A204.1 (cell line): ENCODE data around the gene FXYD5.

Experiments
- FAIRE-seq: peaks from 2 replicates; lab custom pipeline; 2012; peaks lifted over from hg19 to GRCh38; lab: Jason Lieb, UNC

The FXYD5 gene

DNA sequence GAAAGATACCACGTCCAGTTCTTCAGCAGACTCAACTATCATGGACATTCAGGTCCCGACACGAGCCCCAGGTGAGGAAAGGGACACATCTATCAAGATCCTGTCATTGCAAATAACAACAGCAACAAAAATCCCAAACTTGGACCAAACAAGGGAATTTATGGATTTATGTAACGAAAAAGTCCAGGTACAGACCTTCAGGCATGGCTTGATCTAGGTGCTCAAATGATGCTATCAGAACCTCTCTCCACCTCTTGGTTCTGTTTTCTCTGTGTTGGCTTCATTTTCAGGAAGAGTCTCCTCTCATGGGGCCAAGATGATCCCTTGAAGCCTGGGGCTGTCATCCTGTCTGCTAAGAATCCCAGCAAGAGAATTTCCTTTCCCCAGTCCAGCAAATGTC lies 2.9 kb downstream of the FXYD5 start:
- FAIRE-seq: no peak

- FAIRE-seq: no peak
These were observed 5.1 kb downstream of the FXYD5 start for GRCh38 chr19:35159606-35160005.

DNA sequence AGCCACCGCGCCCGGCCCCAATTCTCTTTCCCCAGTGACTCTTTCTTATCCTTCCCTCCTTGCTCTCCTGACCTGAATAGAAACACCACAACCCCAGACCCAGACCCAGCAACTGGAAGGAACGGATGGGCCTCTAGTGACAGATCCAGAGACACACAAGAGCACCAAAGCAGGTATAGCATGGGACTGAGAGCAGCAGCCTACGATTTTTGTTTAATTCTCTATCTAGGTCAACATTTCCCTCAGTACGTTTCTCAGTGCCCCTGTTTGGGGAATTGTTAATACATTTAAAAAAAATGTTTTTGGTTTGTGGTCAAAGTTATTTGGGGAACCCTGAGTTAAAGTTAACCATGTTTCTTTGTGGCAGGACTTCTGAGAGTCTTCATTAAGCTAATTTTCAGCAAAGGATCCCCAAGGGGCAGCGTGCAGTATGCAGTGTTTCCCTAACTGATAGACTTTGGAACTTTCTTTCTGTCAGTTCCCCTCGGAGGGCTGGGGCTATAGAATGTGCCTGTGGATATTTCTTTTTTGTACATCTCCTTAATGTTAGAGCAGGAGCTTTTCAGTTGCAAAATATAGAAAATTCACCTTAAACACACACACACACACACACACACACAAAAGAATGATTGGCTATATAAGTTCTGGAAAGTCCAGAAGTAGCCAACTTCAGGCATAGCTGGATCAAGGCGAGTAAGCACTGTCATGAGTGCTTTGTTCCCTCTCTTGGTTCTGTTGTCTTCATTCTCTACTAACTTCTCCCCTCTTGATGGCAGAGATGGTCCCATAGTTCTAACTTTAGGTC lies 6.3 kb downstream of the FXYD5 start:
- FAIRE-seq: no peak

- FAIRE-seq: no peak
These were observed 6.9 kb downstream of the FXYD5 start for GRCh38 chr19:35161434-35161743.

DNA sequence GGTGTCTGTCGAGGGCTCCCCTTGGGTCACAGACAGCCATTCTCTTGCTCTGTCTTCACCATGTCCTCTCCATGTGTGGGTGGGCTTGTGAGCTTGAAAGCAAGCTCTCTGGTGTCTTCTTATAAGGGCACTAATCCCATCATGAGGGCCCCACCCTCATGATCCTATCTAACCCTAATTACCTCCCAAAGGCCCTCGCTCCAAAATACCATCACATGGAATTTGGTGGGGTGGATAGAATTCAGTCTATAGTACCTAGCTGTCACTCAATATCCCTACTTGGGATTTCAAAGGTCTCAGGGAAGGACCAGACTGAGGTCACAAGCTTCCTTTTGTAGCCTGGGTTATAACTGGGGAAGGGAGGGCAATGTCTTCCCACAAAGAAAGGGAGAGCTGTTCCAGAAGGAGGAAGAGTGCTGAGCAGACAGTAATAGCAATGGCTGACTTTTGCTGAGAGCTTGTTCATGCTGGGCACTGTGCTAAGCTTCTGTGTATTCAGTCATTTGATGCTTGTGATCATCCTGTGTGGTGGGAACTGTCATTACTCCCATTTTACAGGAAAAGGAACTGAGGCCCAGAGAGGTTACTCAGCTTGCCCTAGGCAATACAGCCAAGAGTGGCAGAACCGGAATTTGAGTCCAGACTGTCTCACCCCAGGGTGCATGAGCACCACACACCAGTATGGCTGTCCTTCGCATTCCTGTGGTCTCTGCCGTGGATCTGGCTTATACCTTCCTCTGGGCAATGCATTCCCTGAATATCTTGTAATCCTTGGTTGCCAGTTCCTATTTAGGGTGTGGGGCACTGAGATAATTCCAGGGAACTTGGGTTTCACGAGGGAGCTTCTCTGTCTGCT lies 8.2 kb downstream of the FXYD5 start:
- FAIRE-seq: no peak

GRCh38 chr19:35164418-35164817 lies 9.9 kb downstream of the FXYD5 start:
- FAIRE-seq: no peak

GRCh38 chr19:35165200-35166058 lies 10.9 kb downstream of the FXYD5 start:
- no peak for FAIRE-seq

DNA sequence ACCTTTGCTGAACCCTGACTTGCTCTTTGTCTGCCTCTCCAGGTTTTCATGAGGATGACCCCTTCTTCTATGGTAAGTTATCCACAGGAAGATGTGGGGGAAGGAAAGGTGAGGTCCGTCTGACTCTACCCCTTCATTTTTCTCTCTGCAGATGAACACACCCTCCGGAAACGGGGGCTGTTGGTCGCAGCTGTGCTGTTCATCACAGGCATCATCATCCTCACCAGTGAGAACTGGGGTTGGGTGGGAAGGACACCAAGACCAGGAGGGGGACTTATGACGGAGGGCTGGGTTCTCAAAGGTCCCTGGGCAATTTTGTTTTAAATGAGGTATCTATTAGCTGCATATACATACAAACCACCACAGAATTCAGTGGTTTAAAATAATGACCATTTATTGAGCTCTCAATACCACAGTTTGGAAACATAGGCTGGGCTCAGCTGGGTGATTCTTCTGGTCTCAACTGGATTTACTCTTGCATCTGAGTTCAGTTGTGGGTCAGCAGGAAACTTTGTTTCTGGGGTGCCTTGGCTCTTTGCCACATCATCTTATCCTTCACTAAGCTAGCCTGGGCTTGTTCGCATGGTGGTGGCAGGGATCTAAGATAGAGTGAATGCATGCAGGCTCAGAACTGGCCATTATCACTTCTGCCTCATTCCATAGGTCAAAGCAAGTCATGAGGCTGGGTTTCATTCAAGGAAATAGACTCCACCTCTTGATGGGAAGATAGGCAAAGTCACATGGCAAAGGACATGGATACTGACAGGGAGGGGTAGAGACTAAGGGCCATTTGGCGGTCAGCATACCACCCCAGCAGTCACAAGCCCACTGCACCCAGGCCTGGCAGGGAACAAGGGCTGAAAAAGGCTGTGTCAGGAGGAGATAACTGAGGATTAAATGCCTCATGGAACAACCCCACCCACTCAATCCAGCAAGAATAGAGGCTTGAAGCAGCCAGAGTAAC lies 11.8 kb downstream of the FXYD5 start:
- FAIRE-seq: no peak

- FAIRE-seq: no peak
These were observed 12.9 kb downstream of the FXYD5 start for GRCh38 chr19:35167251-35168119.

- FAIRE-seq: no peak
These were observed 13.7 kb downstream of the FXYD5 start for GRCh38 chr19:35168196-35168595.

- no peak for FAIRE-seq
These were observed 14.9 kb downstream of the FXYD5 start for GRCh38 chr19:35169221-35169995.

GRCh38 chr19:35170359-35171061 lies 16.0 kb downstream of the FXYD5 start:
- FAIRE-seq: no peak

DNA sequence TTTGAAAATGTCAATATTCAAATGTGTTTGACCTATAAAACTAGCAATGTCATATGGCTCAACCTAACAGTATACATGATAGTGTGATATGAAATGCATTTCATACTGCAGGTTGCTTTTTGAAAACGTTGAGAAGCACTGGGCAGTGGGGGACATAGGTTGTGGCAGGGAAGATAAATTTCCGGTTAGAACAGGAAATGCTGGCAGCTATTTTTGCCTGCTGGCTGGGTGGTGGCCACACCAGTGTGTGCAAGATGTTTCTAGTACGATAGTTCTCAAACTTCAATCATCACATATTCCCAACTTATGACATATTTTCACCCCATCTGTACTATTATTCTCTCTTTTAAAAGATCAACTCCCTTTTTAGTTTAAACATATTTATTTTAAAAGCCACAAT lies 17.2 kb downstream of the FXYD5 start:
- FAIRE-seq: no peak

- FAIRE-seq: no peak
These were observed 19.7 kb downstream of the FXYD5 start for GRCh38 chr19:35174226-35174625.

DNA sequence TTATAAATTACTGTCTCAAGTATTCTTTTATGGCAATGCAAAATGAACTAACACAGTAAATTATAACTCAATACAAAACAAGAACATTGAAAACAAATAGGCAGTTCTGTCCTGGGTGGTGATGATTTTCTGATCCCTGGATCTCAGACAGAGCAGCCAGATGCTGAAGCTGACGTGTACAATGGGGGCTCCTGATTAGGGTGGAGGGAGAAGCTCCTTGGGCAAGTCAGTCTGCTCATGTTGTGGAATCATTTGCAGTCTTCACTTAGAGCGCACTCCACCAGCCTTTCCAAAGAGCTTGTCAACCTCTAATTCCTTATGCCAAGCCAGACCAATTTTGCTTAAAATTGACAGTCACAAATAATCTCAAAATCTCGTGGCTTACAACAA lies 21.6 kb downstream of the FXYD5 start:
- no peak for FAIRE-seq

DNA sequence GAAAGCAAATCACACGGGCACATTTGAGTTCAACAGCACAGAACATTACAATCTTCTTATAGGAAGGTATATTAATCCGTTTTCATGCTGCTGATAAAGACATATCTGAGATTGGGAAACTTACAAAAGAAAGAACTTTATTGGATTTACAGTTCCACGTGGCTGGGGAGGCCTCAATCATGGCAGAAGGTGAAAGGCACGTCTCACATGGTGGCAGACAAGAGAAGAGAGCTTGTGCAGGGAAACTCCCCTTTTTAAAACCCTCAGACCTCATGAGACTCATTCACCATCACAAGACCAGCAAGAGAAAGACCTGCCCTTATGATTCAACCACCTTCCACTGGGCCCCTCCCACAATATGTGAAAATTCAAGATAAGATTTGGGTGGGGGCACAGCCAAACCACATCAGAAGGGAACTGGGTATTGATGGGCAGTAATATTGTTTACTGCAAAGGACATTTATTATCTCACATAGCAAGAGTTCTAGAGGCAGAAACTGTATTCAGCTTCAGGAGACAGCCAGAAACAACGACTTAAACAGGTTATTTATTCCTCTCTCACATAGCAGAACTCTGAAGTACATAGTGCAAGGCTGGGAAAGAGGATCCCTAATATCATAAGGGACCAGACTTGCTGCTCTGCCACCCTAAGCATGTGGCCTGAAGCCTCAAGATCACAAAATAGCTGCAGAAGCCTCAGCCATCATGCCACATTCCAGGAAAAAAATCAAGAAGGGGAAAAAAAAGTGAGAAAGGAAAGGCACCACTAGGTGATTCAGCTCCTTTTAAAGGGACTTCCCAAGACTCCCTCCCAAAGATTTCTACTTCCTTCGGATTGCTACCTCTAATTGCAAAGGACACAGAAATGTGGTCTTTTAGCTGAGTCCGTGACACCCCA lies 23.1 kb downstream of the FXYD5 start:
- FAIRE-seq: no peak

DNA sequence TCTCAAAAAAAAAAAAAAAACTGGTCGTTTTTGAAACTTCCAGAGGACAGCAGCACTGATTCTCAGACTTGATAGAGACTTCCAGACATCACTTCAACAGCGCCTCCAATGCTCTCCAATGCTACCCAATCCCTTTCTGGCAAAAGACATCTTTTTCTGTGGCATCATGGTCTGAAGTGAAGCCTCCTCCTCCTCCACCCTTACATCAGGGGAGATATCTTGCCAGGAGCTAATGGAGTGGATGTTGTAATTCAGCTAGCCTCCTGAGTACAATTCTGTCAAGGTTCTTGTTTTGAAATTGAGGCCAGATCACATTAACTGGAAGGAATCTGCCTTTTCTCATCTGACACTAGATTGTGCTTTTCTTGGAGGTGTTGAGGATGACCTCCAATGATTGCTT lies 24.2 kb downstream of the FXYD5 start:
- no peak for FAIRE-seq

DNA sequence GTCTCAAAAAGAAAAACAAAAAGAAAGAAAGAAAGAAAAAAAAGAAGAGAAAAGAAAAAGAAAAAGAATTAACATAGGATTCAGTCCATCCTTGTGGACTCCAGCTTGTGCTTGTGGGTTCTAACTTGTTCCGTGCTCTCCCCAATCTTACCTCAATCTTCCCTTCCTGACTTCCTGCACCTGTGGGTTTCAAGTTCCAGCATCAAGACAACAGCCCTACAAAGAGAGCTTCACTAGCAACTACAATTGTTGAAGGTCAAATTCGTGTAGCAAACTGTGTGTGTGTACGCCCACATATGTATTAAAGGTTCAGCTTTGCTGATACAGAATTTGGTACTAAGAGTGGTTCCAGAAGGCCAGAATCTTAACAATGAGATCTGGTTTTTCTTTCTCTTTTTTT lies 25.3 kb downstream of the FXYD5 start:
- FAIRE-seq: no peak
